HFFc6 (cell line): Measurements from ENCODE around the gene DPPA4. TPM values are rescaled to one million over a fixed set of nuclear protein-coding genes. Genes with fewer than 3 reads are reported as not detected.
"Not testable (repeated sequence)": the region's sequence is repeated elsewhere in the genome, so short reads cannot be mapped to it uniquely, and the experiment has no call there.

ENCODE experiments used
- DNase-seq: peaks from one replicate; pipeline ENCODE4 v3.0.0-alpha.2; 2018
- H3K27ac Mint-ChIP-seq: 2 replicates; pipeline ENCODE4 v1.8.0; 2020; ENCODE audit warnings: mild to moderate bottlenecking, mixed read lengths
- H3K27me3 Mint-ChIP-seq: 2 replicates; pipeline ENCODE4 v1.8.0; 2021; ENCODE audit warnings: mild to moderate bottlenecking, moderate library complexity, mixed read lengths; ENCODE audit not compliant: insufficient read depth
- H3K36me3 Mint-ChIP-seq: 2 replicates; pipeline ENCODE4 v1.8.0; 2021; ENCODE audit warnings: low read depth, mixed read lengths
- H3K4me1 Mint-ChIP-seq: 2 replicates; pipeline ENCODE4 v1.8.0; 2020; ENCODE audit warnings: low read depth, mixed read lengths
- H3K4me3 Mint-ChIP-seq: 2 replicates; pipeline ENCODE4 v1.8.0; 2020; ENCODE audit warnings: mild to moderate bottlenecking, moderate library complexity, mixed read lengths
- H3K9me3 Mint-ChIP-seq: 2 replicates; pipeline ENCODE4 v1.8.0; 2020; ENCODE audit warnings: mild to moderate bottlenecking, mixed read lengths
- total RNA-seq, 6 experiments: library from RNA; stranded (reverse); fragmentation: NEBNext Ultra II Directional; extraction: Animal tissue kit (Norgen Biotek cat#: 25700); gene quantifications; 2 replicates in 1 of 6; 3 replicates in 5 of 6; pipeline ENCODE4 v1.2.3, GENCODE V29; 2021
- TF ChIP-seq, protein P1 (sequence below): fragments of 200-600 bp; sonication (generic); IDR thresholded peaks from 2 replicates; pipeline ENCODE4 v1.5.0; 2021; ENCODE audit warnings: antibody characterized with exemption, mild to moderate bottlenecking

DPPA4 gene
- total RNA-seq, 6 experiments from 2014 or later = 1.1 to 1.9 (median 1.4) TPM; not detected in 2

DNA sequence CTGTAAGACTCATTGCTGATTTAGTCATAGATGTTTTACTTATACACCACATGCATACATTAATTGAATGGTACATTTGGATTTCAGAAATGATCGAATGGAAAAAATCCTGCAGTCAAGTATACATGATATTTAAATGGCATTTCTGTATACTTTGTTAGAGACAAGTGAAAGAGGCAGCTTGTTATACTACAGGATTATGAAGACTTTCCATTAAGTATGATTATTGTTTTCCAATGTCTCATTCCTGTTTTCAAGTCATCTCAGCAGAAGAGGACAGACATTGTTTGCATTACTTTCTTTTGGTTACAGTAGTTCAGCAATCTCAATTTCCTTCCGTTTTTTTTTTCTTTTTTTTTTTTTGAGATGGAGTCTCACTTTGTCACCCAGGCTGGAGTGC, 36.6 kb upstream of the DPPA4 start:
- Mint-ChIP-seq H3K9me3 (peaks cover 4% of the 10 kb centered on the region; the same call in 1 of the 2 replicates), H3K36me3 (no peaks in the 10 kb centered on the region), H3K27ac (no peak overlapping the region), H3K4me1 (no peaks in the 10 kb centered on the region), H3K27me3 (peaks cover 1% of the 10 kb centered on the region), H3K4me3 (no peak overlapping the region)
- DNase-seq = no peak
- TF ChIP-seq, protein P1, sequence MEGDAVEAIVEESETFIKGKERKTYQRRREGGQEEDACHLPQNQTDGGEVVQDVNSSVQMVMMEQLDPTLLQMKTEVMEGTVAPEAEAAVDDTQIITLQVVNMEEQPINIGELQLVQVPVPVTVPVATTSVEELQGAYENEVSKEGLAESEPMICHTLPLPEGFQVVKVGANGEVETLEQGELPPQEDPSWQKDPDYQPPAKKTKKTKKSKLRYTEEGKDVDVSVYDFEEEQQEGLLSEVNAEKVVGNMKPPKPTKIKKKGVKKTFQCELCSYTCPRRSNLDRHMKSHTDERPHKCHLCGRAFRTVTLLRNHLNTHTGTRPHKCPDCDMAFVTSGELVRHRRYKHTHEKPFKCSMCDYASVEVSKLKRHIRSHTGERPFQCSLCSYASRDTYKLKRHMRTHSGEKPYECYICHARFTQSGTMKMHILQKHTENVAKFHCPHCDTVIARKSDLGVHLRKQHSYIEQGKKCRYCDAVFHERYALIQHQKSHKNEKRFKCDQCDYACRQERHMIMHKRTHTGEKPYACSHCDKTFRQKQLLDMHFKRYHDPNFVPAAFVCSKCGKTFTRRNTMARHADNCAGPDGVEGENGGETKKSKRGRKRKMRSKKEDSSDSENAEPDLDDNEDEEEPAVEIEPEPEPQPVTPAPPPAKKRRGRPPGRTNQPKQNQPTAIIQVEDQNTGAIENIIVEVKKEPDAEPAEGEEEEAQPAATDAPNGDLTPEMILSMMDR = no peak

DNA sequence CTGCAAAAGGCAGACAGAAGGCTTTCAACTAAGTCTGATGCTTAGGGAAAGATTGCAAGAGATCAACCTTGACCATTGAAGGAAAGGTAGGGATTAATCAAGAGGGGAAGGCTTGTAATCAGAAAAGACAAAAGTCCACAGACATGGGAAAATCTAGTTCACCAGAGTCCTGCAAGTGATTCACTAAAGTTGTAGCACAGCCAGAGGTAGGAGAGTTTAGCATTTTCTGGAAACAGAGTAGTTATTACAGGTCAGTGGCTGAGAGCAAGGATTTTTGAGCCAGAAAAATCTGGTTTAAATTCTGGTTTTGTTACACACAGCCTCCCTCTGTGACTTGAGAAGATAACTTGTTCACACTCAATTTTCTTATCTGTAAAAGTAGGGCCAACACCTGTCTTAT, 35.3 kb upstream of the DPPA4 start:
- DNase-seq = no peak
- H3K27me3 Mint-ChIP-seq = peaks cover 1% of the 10 kb centered on the region
- no peaks in the 10 kb centered on the region for H3K4me1 Mint-ChIP-seq
- TF ChIP-seq, protein P1 = no peak
- no peak overlapping the region for H3K27ac Mint-ChIP-seq
- H3K36me3 Mint-ChIP-seq = no peaks in the 10 kb centered on the region
- no peak overlapping the region for H3K4me3 Mint-ChIP-seq
- H3K9me3 Mint-ChIP-seq = peaks cover 4% of the 10 kb centered on the region; the same call in 1 of the 2 replicates

DNA sequence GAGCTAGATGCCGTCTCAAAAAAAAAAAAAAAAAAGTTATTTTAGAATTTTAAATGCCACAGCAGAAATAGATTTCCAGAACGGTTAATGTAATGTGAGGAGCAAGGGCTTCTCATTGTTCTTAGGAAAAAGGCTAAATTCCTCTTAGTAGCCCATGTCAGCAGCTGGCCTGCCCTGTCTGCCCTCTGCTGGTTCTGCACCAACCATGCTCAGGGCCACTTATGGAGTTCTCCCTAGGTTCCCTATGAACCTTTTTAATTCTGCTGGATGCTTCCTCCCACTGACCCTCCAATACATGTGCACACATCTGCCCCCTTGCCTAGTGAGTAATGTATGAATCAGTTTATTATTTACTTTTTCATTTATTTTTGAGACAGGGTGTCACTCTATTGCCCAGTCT, 32.2 kb upstream of the DPPA4 start:
- Mint-ChIP-seq H3K4me1 (no peaks in the 10 kb centered on the region), H3K9me3 (peaks cover 4% of the 10 kb centered on the region; the same call in 1 of the 2 replicates), H3K27me3 (no peaks in the 10 kb centered on the region), H3K4me3 (no peak overlapping the region), H3K27ac (no peak overlapping the region), H3K36me3 (no peaks in the 10 kb centered on the region)
- TF ChIP-seq, protein P1 = 0 out of 2 replicates have a peak, but pooled peaks have one; percentile 24
- no peak for DNase-seq

DNA sequence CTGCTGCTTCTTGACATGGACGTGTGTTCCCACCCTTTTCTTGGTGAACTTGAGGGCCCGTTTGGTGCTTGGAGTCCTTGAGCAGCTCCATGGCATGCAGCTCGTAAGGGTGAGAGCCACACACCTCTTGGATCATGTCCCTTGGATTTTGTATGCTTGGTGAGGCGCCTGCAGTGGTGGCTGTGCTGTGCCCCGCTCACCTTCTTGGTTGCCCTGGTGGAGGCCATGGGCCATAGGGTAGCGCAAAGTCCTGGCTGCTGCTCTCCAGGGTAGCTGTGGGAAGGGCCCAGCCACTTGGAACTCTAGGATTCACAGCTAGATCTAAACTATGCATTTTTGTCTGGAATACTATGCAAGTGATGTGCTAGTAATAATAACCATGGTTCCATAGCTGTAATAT, 26.7 kb upstream of the DPPA4 start:
- H3K4me1 Mint-ChIP-seq = no peaks in the 10 kb centered on the region
- no peak overlapping the region for H3K27ac Mint-ChIP-seq

DNA sequence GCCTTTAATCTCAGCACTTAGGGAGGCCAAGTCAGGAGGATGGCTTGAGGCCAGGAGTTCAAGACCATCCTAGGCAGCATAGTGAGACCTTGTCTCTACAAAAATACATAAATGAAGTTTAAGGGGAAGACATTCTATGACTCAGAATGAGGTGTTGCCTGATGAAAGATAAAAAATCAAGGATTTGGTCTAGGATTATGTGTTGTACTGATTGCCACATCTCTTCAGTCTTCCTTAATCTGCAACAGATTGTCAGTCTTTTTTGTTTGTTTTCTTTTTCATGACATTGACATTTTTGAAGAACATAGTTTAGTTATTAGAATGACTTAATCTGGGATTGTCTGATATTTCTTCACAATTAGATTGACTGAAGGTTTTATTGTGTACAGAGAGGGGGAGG, 26.3 kb upstream of the DPPA4 start:
- DNase-seq = no peak
- no peak overlapping the region for H3K4me3 Mint-ChIP-seq
- H3K27me3 Mint-ChIP-seq = peaks cover 3% of the 10 kb centered on the region
- H3K9me3 Mint-ChIP-seq = no peaks in the 10 kb centered on the region; the same call in 1 of the 2 replicates
- no peaks in the 10 kb centered on the region for H3K36me3 Mint-ChIP-seq
- TF ChIP-seq, protein P1 = no peak
- no peak overlapping the region for H3K27ac Mint-ChIP-seq
- no peaks in the 10 kb centered on the region for H3K4me1 Mint-ChIP-seq

More for the DNA sequence above, 26.7 kb upstream of the DPPA4 start:
- TF ChIP-seq, protein P1 = no peak
- H3K36me3 Mint-ChIP-seq = no peaks in the 10 kb centered on the region
- DNase-seq = no peak
- H3K9me3 Mint-ChIP-seq = no peaks in the 10 kb centered on the region; the same call in 1 of the 2 replicates
- H3K4me3 Mint-ChIP-seq = no peak overlapping the region
- H3K27me3 Mint-ChIP-seq = peaks cover 3% of the 10 kb centered on the region

DNA sequence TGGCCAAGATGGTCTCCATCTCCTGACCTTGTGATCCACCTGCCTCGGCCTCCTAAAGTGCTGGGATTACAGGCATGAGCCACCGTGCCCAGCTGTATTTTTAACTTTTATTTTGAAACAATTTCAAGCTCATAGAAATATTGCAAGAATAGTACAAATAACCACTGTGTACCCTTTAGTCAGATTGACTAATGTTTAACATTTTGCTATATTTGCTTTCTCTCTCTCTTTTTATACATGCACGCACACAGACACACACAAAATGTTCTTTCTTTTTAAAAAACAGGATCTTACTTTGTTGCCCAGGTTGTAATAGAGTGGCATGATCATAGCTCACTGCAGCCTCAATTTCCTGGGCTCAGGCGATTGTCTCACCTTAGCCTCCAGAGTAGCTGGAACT, 25.5 kb upstream of the DPPA4 start:
- Mint-ChIP-seq H3K9me3 (peaks cover 1% of the 10 kb centered on the region; the same call in 1 of the 2 replicates), H3K27ac (no peak overlapping the region), H3K4me3 (no peak overlapping the region), H3K36me3 (no peaks in the 10 kb centered on the region), H3K4me1 (no peaks in the 10 kb centered on the region), H3K27me3 (peaks cover 3% of the 10 kb centered on the region)
- TF ChIP-seq, protein P1 = no peak
- DNase-seq = no peak

DNA sequence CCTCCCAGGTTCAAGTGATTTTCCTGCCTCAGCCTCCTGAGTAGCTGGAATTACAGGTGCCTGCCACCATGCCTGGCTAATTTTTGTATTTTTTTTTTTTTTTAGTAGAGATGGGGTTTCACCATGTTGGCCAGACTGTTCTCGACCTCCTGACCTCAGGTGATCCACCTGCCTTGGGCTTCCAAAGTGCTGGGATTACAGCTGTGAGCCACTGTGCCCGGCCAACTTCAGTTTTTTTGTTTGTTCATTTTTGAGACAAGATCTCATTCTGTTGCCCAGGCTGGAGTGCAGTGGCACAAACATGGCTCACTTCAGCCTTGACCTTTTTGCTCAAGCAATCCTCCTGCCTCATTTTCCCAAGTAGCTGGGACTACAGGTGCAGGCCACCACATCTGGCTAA, 21.5 kb upstream of the DPPA4 start:
- H3K9me3 Mint-ChIP-seq, H3K4me1 Mint-ChIP-seq, H3K4me3 Mint-ChIP-seq, H3K27ac Mint-ChIP-seq, H3K36me3 Mint-ChIP-seq, H3K27me3 Mint-ChIP-seq, DNase-seq: not testable (repeated sequence)
